ENCODE results near the gene IRF7. TPM values are rescaled to one million over a fixed set of nuclear protein-coding genes. Genes with fewer than 3 reads are reported as not detected.
"Not testable (repeated sequence)": the region's sequence is repeated elsewhere in the genome, so short reads cannot be mapped to it uniquely, and the experiment has no call there.

Gene IRF7
- total RNA-seq, 4 donors from 2014 or later, result 33.7 to 40.9 (median 36.6) TPM

DNA sequence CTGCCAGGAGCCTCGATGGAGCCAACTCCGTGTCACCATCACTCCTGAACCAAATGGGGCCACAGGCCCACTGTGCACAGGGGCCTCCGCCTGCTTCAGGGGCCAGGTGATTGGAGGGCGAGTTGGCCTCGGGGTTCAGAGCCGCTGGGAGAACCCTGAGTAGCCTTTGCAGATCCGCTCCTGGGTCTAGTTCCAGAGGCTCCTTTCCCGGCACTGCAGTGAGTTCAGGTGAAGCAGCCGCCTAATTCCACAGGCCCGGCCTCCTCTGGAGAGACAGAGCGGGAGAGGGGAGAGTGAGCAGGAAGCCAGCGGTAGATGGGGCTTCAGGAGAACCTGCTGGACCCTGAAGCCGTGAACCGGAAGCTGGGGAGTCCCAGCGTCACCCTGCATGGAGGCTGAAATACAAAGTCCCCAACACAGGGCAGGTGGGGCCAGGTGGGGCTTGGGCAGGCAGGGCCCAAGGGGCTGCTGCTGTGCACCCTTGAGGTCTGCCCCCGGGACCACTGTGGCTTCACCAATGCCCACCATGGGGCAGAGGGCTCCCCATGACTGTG, 43.9 kb upstream of the IRF7 start:
- intact Hi-C loops (cut with DNase I; ENCODE audit: low total_unique reads), result loop anchor here (10.0 kb wide), 1 partner anchor 65 kb away; no protein-coding TSS in a partner anchor
- H3K4me3 ChIP-seq (ENCODE audit: low read depth, poor library complexity, severe bottlenecking), result no peak overlapping the region
- 82 to 89% methylated on average over 16 of the region's 16 CpGs for WGBS, 2 donors
- TF ChIP-seq, protein P1, sequence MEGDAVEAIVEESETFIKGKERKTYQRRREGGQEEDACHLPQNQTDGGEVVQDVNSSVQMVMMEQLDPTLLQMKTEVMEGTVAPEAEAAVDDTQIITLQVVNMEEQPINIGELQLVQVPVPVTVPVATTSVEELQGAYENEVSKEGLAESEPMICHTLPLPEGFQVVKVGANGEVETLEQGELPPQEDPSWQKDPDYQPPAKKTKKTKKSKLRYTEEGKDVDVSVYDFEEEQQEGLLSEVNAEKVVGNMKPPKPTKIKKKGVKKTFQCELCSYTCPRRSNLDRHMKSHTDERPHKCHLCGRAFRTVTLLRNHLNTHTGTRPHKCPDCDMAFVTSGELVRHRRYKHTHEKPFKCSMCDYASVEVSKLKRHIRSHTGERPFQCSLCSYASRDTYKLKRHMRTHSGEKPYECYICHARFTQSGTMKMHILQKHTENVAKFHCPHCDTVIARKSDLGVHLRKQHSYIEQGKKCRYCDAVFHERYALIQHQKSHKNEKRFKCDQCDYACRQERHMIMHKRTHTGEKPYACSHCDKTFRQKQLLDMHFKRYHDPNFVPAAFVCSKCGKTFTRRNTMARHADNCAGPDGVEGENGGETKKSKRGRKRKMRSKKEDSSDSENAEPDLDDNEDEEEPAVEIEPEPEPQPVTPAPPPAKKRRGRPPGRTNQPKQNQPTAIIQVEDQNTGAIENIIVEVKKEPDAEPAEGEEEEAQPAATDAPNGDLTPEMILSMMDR (IDR thresholded peaks at IDR 0.05), result no peak
- no peak for TF ChIP-seq POLR2A (IDR thresholded peaks at IDR 0.05)
- DNase-seq (ENCODE audit: low spot score in 2 of 2), result no peak

- DNase-seq (ENCODE audit: low spot score in 2 of 2), result no peak
- intact Hi-C loops (cut with DNase I; ENCODE audit: low total_unique reads), result loop anchor here (10.0 kb wide), 1 partner anchor 67 kb away; no protein-coding TSS in a partner anchor
- H3K4me3 ChIP-seq (ENCODE audit: low read depth, poor library complexity, severe bottlenecking), result no peak overlapping the region
- TF ChIP-seq POLR2A (IDR thresholded peaks at IDR 0.05), result no peak
- TF ChIP-seq, protein P1 (IDR thresholded peaks at IDR 0.05), result no peak
- 78 to 81% methylated on average over 14 of the region's 14 CpGs for WGBS, 2 donors
These were observed 42.0 kb upstream of the IRF7 start for GRCh38 chr11:657691-658126.

DNA sequence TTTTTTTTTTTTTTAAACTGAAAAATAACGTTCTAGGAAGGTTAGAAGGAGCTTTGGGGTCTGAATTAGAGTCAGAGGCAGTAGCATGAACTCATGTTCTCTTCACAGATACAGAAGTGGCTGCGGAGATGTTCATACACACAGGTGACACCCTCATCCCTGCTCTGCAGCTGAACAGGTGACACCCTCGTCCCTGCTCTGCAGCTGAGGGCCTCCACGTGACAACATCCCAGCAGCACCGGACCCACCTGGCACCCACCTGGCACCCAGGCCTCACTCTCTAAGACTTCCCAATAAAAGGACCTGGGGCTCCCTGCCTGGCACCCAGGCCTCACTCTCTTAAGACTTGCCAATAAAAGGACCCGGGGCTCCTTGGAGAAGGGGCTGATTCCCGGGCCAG, 41.1 kb upstream of the IRF7 start:
- no peak for DNase-seq (ENCODE audit: low spot score in 2 of 2)
- intact Hi-C loops (cut with DNase I; ENCODE audit: low total_unique reads), result loop anchor here (10.0 kb wide), 1 partner anchor 68 kb away; no protein-coding TSS in a partner anchor
- TF ChIP-seq POLR2A (IDR thresholded peaks at IDR 0.05), result no peak
- TF ChIP-seq, protein P1 (IDR thresholded peaks at IDR 0.05), result no peak
- no peak overlapping the region for H3K4me3 ChIP-seq (ENCODE audit: low read depth, poor library complexity, severe bottlenecking)
- WGBS, 2 donors, result 87 to 97% methylated on average over 7 of the region's 7 CpGs

DNA sequence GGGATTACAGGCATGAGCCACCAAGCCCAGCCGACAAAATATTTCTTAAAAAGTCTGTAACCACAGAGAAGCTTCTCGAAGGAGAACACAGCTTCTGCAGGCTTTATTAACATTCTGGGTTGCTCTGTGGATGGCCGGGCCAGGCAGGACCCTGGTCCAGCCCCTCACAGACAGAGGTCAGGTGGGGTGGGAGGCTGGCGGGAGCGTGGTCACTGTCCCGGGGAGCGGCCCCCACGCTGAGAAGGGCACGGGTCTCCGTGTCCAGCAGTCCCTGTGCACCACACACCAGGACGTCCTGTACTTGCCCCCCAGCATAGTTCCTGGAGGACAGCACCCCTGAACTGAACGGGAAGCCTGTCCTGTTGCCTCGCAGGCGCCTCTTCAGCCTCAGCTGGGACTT, 40.7 kb upstream of the IRF7 start:
- no peak for DNase-seq (ENCODE audit: low spot score in 2 of 2)
- TF ChIP-seq, protein P1 (IDR thresholded peaks at IDR 0.05), result no peak
- no peak for TF ChIP-seq POLR2A (IDR thresholded peaks at IDR 0.05)
- intact Hi-C loops (cut with DNase I; ENCODE audit: low total_unique reads), result loop anchor here (10.0 kb wide), 1 partner anchor 68 kb away; no protein-coding TSS in a partner anchor
- 90 to 92% methylated on average over 14 of the region's 14 CpGs for WGBS, 2 donors
- no peak overlapping the region for H3K4me3 ChIP-seq (ENCODE audit: low read depth, poor library complexity, severe bottlenecking)

DNA sequence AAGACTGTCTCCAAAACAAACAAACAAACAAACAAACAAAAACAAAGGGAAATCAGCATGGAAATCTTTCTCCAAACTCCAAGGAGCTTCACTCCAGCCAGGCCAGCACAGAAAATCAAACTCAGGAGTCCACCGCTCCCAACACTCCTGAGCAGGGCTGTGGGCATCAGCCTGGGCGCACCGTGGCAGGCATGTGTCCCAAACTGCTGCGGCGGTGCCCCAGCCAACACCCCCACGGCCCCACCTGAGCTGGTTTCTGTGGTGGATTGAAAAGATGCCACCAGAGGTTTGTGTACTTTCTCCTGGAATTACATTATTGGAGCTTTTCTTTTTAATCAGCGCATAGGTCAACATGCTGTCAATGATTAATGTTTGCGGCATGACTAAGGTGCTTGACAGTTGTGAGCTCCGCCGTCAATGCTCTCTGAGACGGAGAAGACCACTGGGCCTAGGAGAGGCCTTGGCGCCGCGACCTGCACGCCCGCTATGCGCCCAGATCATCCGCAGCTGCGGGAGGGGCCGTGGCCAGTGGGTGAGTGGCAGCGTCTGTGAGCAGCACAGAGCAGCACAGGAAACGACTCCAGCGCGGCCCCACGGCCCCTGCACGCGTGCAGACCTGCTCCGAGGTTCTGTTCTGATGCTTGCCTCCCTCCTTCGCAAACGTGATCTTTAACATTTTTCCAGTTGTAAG, 39.4 kb upstream of the IRF7 start:
- 93% methylated on average over 30 of the region's 30 CpGs for WGBS, 2 donors
- no peak overlapping the region for H3K4me3 ChIP-seq (ENCODE audit: low read depth, poor library complexity, severe bottlenecking)
- DNase-seq (ENCODE audit: low spot score in 2 of 2), result no peak
- intact Hi-C loops (cut with DNase I; ENCODE audit: low total_unique reads), result loop anchor here (10.0 kb wide), 1 partner anchor 70 kb away; no protein-coding TSS in a partner anchor
- TF ChIP-seq POLR2A (IDR thresholded peaks at IDR 0.05), result no peak
- TF ChIP-seq, protein P1 (IDR thresholded peaks at IDR 0.05), result no peak

DNA sequence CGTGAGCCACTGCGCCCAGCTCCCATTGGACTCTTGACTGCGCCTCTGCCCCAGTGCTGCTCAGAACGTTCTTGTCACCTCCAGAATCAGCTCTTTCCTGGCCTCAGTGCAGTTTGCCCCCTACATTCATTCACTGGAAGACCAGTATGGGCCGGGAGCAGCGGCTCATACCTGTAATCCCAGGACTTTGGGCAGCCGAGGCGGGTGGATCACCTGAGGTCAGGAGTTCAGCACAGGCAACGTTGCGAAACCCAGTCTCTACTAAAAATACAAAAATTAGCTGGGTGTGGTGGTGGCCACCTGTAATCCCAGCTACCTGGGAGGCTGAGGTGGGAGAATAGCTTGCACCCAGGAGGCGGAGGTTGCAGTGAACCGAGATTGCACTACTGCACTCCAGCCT, 38.7 kb upstream of the IRF7 start:
- intact Hi-C loops (cut with DNase I; ENCODE audit: low total_unique reads), result loop anchor here (10.0 kb wide), 1 partner anchor 70 kb away; no protein-coding TSS in a partner anchor
- DNase-seq (ENCODE audit: low spot score in 2 of 2); H3K4me3 ChIP-seq (ENCODE audit: low read depth, poor library complexity, severe bottlenecking): not testable (repeated sequence)
- 94 to 98% methylated on average over 12 of the region's 12 CpGs for WGBS, 2 donors

All from lower leg skin (tissue), 4 donors.